HL-60 (cell line): Measurements from ENCODE around the gene TUT4.

Experiments
- CTCF ChIP-seq: IDR thresholded peaks from one replicate; pipeline ENCODE4 v1.5.1; 2011; ENCODE audit warnings: low read length, control low read depth, inconsistent platforms; ENCODE audit not compliant: insufficient read depth
- GABPA ChIP-seq: IDR thresholded peaks from 2 replicates; pipeline ENCODE4 v1.6.1; 2012; ENCODE audit warnings: low read depth
- POLR2AphosphoS5 ChIP-seq: IDR thresholded peaks from 2 replicates; pipeline ENCODE4 v1.6.1; 2012; ENCODE audit warnings: low read depth
- REST ChIP-seq: IDR thresholded peaks from 2 replicates; pipeline ENCODE4 v1.6.1; 2012; ENCODE audit warnings: low read depth; ENCODE audit not compliant: insufficient replicate concordance
- SPI1 ChIP-seq: IDR thresholded peaks from 2 replicates; pipeline ENCODE4 v1.6.1; 2012; ENCODE audit warnings: low read depth, mild to moderate bottlenecking, borderline replicate concordance

DNA sequence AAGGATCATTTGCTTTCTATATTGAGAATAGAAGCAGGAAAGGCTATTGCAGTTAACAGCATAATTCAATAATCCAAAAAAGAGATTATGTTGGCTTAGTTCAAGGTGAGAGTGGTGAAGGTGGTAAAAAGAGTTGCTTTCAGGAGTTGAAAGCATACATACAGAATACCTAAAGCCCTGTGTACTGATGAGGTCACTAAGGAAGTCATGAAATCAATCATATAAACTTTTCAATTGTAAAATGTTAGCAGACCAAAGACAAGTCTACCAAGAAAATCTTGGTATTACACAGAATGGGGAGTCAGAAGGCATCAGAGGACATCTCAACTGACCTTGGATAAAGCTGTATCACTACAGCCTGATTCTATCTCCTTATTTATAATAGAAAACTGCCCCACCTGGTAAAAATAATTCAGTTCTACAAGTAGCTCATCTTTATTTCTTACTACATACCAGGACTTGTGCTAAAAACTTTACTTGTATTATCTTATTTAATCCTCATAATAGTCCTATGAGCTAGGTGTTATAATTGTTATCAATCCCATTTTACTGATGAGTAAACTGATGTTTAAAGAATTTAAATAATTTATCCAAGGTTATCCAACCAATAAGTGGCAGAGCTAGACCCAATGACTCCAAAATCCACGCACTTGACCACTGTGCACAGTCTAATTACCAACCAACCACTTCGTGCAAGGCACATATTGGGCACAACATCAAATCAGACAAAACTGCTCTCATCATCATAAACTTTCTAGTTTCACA lies 40.9 kb downstream of the TUT4 start:
- TF ChIP-seq CTCF = no peak
- TF ChIP-seq POLR2AphosphoS5 = no peak
- no peak for TF ChIP-seq SPI1
- no peak for TF ChIP-seq REST
- no peak for TF ChIP-seq GABPA
